ENCODE data around the gene SDHB.

- TF ChIP-seq CTCF (IDR thresholded peaks at IDR 0.05) (no peak), EP300 (IDR thresholded peaks at IDR 0.05) (no peak)
Measured at GRCh38 chr1:17065666-17066065, 11.8 kb upstream of the SDHB start.

Data from ovary (tissue), 3 donors.